Measurements from ENCODE around the gene SAPCD2. TPM values are rescaled to one million over a fixed set of nuclear protein-coding genes. Genes with fewer than 3 reads are reported as not detected.
"Not testable (repeated sequence)": the region's sequence is repeated elsewhere in the genome, so short reads cannot be mapped to it uniquely, and the experiment has no call there.

Gene SAPCD2, protein sequence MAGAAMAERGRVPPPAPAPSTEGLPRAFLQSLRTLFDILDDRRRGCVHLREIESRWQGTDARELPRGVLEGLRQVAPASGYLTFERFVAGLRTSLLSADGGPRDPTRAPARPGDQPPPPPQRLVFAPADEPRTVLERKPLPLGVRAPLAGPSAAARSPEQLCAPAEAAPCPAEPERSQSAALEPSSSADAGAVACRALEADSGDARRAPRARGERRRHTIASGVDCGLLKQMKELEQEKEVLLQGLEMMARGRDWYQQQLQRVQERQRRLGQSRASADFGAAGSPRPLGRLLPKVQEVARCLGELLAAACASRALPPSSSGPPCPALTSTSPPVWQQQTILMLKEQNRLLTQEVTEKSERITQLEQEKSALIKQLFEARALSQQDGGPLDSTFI
- total RNA-seq: 10 to 100 TPM in 1 of 2 donors, 1 to 10 TPM in 1; 5.0 to 12.6 TPM
- polyA plus RNA-seq (ENCODE audit: insufficient read length in 2 of 2): 10 to 100 TPM; 18.4 to 19.0 TPM
- long read RNA-seq, donor 1, transcript SAPCD2-201 (6 exons, 3,848 nt): major isoform, 6 of 6 reads
- long read RNA-seq, donor 1, partial matches to known transcripts: 0 of 6 reads
- long read RNA-seq, donor 1, other reads (novel, unspliced or antisense): 0 of 6 reads
- long read RNA-seq, donor 2: 0 reads
- long read RNA-seq, donor 3, partial matches to known transcripts: 0 of 2 reads
- long read RNA-seq, donor 3, other reads (novel, unspliced or antisense): 0 of 2 reads
- long read RNA-seq, donor 4, partial matches to known transcripts: 0 of 2 reads
- long read RNA-seq, donor 4, other reads (novel, unspliced or antisense): 0 of 2 reads

DNA sequence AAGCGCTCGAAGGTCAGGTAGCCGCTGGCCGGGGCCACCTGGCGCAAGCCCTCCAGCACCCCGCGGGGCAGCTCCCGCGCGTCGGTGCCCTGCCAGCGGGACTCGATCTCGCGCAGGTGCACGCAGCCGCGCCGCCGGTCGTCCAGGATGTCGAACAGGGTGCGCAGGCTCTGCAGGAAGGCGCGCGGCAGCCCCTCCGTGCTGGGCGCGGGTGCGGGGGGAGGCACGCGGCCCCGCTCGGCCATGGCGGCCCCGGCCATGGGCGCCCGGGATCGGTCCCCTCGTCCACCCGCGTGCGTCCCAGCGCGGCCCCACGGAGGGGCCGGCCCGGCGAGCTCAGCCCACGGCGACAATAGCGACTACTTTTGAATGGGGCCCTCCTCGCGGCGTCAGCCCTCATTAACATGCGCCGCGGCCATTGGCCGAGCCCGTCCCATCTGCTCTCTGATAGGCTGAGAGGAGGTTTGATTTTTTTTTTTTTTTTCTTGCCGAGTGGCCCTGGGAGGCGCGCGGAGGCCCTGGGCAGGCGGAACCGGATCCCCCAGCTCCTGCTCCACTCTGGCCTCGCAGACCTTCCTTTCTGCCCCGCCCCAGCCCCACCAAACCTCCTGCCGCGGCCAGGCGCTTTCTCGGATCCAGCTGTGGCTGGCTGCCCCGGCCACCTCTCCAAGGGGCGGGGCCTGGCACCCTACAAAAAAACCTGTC is at the start of gene SAPCD2:
SAPCD2 (minus strand) TSS at position 357 of the 705 bp plus-strand sequence; CDS start at position 260, 97 bp downstream.
- Histone ChIP-seq H3K36me3 (ENCODE audit: control insufficient read depth, insufficient read depth, low read length) (peaks cover 18% of the 10 kb centered on the region), H3K4me1 (ENCODE audit: control insufficient read depth, insufficient read depth, low read length) (peaks cover 40% of the 10 kb centered on the region), H3K4me3 (ENCODE audit: low read depth, low read length) (peak within 1 kb of the TSS; percentile 50), H3K9me3 (ENCODE audit: control insufficient read depth, insufficient read depth, low read length) (no peaks in the 10 kb centered on the region), H3K27me3 (ENCODE audit: control insufficient read depth, insufficient read depth, low read length) (peaks cover 6% of the 10 kb centered on the region), H3K27ac (ENCODE audit: low read depth, low read length) (peak within 1 kb of the TSS; percentile 91)
- under 1% methylated on average over 62 of the region's 74 CpGs for WGBS (ENCODE audit: insufficient coverage)
- peak in 5 of 6 donors; percentile 59 to 95 (median 72) for DNase-seq (ENCODE audit: low read depth in 4 of 6, low spot score in 6 of 6)

DNA sequence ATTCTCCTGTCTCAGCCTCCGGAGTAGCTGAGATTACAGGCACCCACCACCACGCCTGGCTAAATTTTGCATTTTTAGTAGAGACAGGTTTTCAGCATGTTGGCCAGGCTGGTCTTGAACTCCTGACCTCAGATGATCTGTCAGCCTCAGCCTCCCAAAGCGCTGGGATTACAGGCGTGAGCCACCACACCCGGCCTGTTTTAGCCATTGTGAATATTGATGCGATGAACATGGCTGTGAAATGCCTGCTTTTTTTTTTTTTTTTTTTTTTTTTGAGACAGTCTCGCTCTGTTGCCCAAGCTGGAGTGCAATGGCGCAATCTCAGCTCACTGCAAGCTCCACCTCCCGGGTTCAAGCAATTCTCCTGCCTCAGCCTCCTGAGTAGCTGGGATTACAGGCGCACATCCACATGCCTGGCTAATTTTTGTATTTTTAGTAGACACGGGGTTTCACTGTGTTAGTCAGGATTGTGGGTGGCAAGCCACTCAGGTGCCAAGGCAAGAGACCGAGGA is 47.8 kb upstream of the SAPCD2 start:
- WGBS (ENCODE audit: insufficient coverage): 100% methylated on average over 2 of the region's 12 CpGs

DNA sequence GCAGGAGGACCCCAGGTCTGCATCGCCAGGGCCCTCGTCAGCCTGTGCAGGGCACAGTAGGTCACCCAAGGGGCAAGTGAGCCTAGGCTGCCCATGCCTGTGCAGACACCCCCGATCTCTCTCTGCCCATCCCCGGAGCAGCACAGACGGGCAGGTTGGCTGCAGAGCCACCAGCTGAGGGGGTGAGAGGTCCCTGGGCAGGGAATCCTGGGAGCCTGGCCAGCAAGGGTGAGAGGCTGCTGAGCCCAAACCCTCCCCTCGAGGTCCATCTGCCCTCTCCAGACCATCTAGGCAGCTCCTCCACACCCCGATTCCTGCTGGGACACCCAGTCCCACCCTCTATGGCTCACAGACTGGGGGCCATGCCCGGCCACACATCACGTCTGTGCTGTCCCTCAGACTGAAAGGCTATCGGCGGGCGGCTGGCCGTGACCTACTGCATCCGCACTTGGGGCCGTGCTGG is 46.9 kb upstream of the SAPCD2 start:
- peaks cover 22% of the 10 kb centered on the region for H3K4me1 ChIP-seq (ENCODE audit: control insufficient read depth, insufficient read depth, low read length)
- peaks cover 12% of the 10 kb centered on the region for H3K27me3 ChIP-seq (ENCODE audit: control insufficient read depth, insufficient read depth, low read length)
- 83% methylated on average over 7 of the region's 15 CpGs for WGBS (ENCODE audit: insufficient coverage)
- no peak for DNase-seq (ENCODE audit: low read depth in 4 of 6, low spot score in 6 of 6)
- no peak overlapping the region for H3K27ac ChIP-seq (ENCODE audit: low read depth, low read length)
- H3K36me3 ChIP-seq (ENCODE audit: control insufficient read depth, insufficient read depth, low read length): peaks cover 16% of the 10 kb centered on the region
- no peak overlapping the region for H3K4me3 ChIP-seq (ENCODE audit: low read depth, low read length)
- H3K9me3 ChIP-seq (ENCODE audit: control insufficient read depth, insufficient read depth, low read length): no peaks in the 10 kb centered on the region

More for the DNA sequence above, 47.8 kb upstream of the SAPCD2 start:
- not testable (repeated sequence) for H3K27ac ChIP-seq (ENCODE audit: low read depth, low read length); H3K36me3 ChIP-seq (ENCODE audit: control insufficient read depth, insufficient read depth, low read length); DNase-seq (ENCODE audit: low read depth in 4 of 6, low spot score in 6 of 6); H3K9me3 ChIP-seq (ENCODE audit: control insufficient read depth, insufficient read depth, low read length); H3K4me3 ChIP-seq (ENCODE audit: low read depth, low read length)
- H3K27me3 ChIP-seq (ENCODE audit: control insufficient read depth, insufficient read depth, low read length): peaks cover 11% of the 10 kb centered on the region
- H3K4me1 ChIP-seq (ENCODE audit: control insufficient read depth, insufficient read depth, low read length): peaks cover 22% of the 10 kb centered on the region

DNA sequence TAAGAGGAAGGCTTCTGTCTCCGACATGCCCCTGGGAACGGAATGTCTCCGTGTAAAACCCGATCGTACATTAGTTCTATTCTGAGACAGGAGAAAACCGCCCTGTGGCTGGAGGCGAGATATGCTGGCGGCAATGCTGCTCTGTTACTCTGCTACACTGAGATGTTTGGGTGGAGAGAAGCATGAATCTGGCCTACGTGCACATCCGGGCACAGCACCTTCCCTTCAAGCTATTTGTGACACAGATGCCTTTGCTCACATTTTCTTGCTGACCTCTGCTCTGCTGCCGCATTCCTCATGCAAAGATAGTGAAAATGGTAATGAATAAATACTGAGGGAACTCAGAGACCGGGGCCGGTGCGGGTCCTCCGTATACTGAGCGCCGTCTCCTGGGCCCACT is 46.4 kb upstream of the SAPCD2 start:
- no peaks in the 10 kb centered on the region for H3K9me3 ChIP-seq (ENCODE audit: control insufficient read depth, insufficient read depth, low read length)
- 76% methylated on average over 14 of the region's 17 CpGs for WGBS (ENCODE audit: insufficient coverage)
- peaks cover 22% of the 10 kb centered on the region for H3K4me1 ChIP-seq (ENCODE audit: control insufficient read depth, insufficient read depth, low read length)
- H3K36me3 ChIP-seq (ENCODE audit: control insufficient read depth, insufficient read depth, low read length): peaks cover 22% of the 10 kb centered on the region
- H3K4me3 ChIP-seq (ENCODE audit: low read depth, low read length): no peak overlapping the region
- DNase-seq (ENCODE audit: low read depth in 4 of 6, low spot score in 6 of 6): no peak
- peaks cover 12% of the 10 kb centered on the region for H3K27me3 ChIP-seq (ENCODE audit: control insufficient read depth, insufficient read depth, low read length)
- H3K27ac ChIP-seq (ENCODE audit: low read depth, low read length): no peak overlapping the region

DNA sequence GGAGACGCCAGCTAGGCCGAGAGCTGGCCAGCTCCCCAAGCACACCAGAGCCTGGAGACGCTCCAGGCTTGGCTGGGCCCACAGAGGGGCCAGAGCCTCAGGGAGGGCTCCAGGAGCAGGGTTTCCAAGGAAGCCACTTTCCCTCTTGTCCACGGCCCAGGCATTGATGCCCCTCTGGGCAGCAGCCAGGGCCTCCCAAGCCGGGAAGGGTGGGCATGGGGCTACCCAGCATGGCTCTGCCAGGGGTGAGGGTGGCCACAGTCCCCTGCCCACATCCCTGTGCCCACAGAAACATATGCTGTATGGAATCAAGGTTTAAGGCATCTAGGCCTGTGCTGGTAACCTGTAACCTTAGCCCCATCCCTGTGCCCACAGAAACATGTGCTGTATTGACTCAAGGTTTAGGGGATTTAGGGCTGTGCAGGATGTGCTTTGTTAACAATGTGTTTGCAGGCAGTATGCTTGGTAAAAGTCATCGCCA is 45.7 kb upstream of the SAPCD2 start:
- peaks cover 12% of the 10 kb centered on the region for H3K27me3 ChIP-seq (ENCODE audit: control insufficient read depth, insufficient read depth, low read length)
- DNase-seq (ENCODE audit: low read depth in 4 of 6, low spot score in 6 of 6): peak in 2 of 6 donors; percentile 32 to 76
- 28% methylated on average over 5 of the region's 6 CpGs for WGBS (ENCODE audit: insufficient coverage)
- no peaks in the 10 kb centered on the region for H3K9me3 ChIP-seq (ENCODE audit: control insufficient read depth, insufficient read depth, low read length)
- peaks cover 22% of the 10 kb centered on the region for H3K4me1 ChIP-seq (ENCODE audit: control insufficient read depth, insufficient read depth, low read length)
- no peak overlapping the region for H3K4me3 ChIP-seq (ENCODE audit: low read depth, low read length)
- no peak overlapping the region for H3K27ac ChIP-seq (ENCODE audit: low read depth, low read length)
- H3K36me3 ChIP-seq (ENCODE audit: control insufficient read depth, insufficient read depth, low read length): peaks cover 29% of the 10 kb centered on the region

DNA sequence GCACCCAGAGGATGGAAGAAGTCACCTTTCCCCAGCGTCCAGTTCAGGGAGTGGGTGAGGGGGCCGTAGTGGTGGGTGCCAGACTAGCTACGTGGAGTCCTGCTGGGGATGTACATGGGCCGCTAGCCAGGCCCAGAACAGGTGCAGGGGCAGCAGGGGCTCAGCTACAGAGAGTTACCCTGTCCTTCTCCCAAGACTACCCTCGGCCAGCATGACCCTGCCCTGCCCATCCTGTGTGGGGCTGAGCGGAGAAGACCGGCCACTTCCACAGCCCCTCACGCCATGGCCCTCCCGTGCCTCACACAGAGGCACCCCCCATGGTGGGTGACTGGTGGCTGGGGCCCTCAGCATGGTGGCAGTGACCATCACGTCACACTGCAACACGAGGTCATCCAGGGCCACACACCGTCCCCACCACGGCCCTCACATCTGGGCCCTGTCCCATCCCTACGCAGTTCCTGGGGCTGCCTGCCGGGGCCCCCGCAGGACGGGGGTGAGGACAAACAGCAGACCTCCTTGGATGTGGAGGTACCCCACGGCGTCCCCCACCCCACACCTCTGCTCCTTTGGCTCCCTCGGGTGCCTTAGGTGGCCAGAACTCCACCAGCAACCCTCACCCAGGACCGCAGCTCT is 45.2 kb upstream of the SAPCD2 start:
- no peak for DNase-seq (ENCODE audit: low read depth in 4 of 6, low spot score in 6 of 6)
- H3K27me3 ChIP-seq (ENCODE audit: control insufficient read depth, insufficient read depth, low read length): peaks cover 12% of the 10 kb centered on the region
- H3K4me3 ChIP-seq (ENCODE audit: low read depth, low read length): no peak overlapping the region
- H3K36me3 ChIP-seq (ENCODE audit: control insufficient read depth, insufficient read depth, low read length): peaks cover 34% of the 10 kb centered on the region
- peaks cover 22% of the 10 kb centered on the region for H3K4me1 ChIP-seq (ENCODE audit: control insufficient read depth, insufficient read depth, low read length)
- H3K27ac ChIP-seq (ENCODE audit: low read depth, low read length): no peak overlapping the region
- H3K9me3 ChIP-seq (ENCODE audit: control insufficient read depth, insufficient read depth, low read length): no peaks in the 10 kb centered on the region
- WGBS (ENCODE audit: insufficient coverage): 68% methylated on average over 19 of the region's 21 CpGs

DNA sequence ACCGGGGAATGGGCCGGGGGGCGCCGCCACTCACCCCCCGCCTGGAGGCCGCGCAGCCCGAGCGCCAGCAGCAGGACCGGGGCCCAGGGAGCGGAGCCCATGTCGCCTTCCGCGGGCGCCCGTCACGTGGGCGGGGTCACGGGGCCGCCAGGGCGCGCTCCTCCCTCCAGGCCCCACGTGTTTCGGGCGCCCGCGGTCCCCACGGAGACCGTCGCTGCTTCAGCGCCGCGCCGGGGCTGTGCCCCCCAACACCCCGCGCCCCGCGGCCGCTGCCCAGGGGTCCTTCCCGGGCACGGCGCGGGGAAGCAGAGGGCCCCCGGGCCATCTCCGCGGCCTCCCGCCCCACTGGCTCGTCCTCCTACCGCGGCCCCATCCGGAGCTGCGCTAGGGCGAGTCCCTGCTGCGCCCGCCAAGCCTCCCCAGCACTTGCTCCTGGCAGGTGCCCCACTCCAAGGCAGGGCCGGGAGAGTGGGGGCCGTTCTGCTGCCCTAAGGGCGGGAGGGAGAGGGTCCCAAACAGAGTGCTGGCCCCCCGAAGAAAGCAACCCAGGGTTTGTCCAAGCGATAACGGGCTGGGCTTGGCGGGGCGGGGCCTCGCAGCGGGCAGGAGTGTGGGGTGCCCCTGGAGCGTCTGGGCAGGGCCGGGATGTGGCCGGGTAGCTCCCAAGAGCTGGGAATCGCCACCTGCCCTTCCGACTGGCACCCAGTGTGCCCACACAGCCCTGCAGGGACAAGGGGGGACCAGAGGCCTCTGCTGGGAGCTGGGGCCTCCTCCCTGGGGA is 44.4 kb upstream of the SAPCD2 start, which contains the start of gene DPP7:
DPP7 (minus strand) TSS at position 121 of the 781 bp plus-strand sequence; CDS start at position 101, 20 bp downstream.
- peaks cover 41% of the 10 kb centered on the region for H3K36me3 ChIP-seq (ENCODE audit: control insufficient read depth, insufficient read depth, low read length)
- peak in 2 of 6 donors; percentile 62 to 78 for DNase-seq (ENCODE audit: low read depth in 4 of 6, low spot score in 6 of 6)
- peaks cover 22% of the 10 kb centered on the region for H3K4me1 ChIP-seq (ENCODE audit: control insufficient read depth, insufficient read depth, low read length)
- WGBS (ENCODE audit: insufficient coverage): 4% methylated on average over 70 of the region's 70 CpGs
- peaks cover 12% of the 10 kb centered on the region for H3K27me3 ChIP-seq (ENCODE audit: control insufficient read depth, insufficient read depth, low read length)
- H3K27ac ChIP-seq (ENCODE audit: low read depth, low read length): no peak within 1 kb of the TSS
- H3K4me3 ChIP-seq (ENCODE audit: low read depth, low read length): peak within 1 kb of the TSS; percentile 18
- H3K9me3 ChIP-seq (ENCODE audit: control insufficient read depth, insufficient read depth, low read length): no peaks in the 10 kb centered on the region

DNA sequence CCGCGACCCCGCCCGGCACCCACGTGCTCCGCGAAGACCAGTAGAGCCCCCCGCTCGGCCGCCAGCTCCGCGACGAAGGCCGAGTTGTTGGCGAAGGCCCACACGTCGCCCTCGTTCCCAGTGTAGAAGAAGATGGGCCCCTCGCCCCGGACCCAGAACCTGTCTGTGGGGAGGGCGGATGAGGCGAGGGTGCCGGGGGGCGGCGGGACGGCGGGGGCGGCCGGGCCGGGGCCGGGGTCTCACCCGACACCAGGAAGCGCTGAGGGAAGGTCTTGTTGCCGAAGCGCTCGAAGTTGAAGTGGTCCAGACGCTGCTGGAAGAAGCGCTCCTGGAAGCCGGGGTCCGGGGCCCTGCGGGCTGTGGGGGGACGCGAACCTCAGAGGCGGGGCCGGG is 43.9 kb upstream of the SAPCD2 start:
- Histone ChIP-seq H3K27ac (ENCODE audit: low read depth, low read length) (no peak overlapping the region), H3K36me3 (ENCODE audit: control insufficient read depth, insufficient read depth, low read length) (peaks cover 47% of the 10 kb centered on the region), H3K4me1 (ENCODE audit: control insufficient read depth, insufficient read depth, low read length) (peaks cover 22% of the 10 kb centered on the region), H3K4me3 (ENCODE audit: low read depth, low read length) (peak overlapping the region; percentile 18), H3K27me3 (ENCODE audit: control insufficient read depth, insufficient read depth, low read length) (peaks cover 12% of the 10 kb centered on the region), H3K9me3 (ENCODE audit: control insufficient read depth, insufficient read depth, low read length) (no peaks in the 10 kb centered on the region)
- 0% methylated on average over 37 of the region's 45 CpGs for WGBS (ENCODE audit: insufficient coverage)
- no peak for DNase-seq (ENCODE audit: low read depth in 4 of 6, low spot score in 6 of 6)

Data from spinal cord (tissue), 10 donors.